OCI-LY3 (cell line): Measurements from ENCODE around the gene ROBO1.

Experiments used
- H2AFZ ChIP-seq: fragments of 200-600, 300-600 bp; shearing (Covaris generic); 2 replicates; pipeline ENCODE4 v1.6.0; 2014; ENCODE audit warnings: antibody characterized with exemption, low read depth, low read length
- H3K27ac ChIP-seq: fragments of 200-600, 300-600 bp; sonication (generic); 2 replicates; pipeline ENCODE4 v1.5.1; 2014; ENCODE audit warnings: mild to moderate bottlenecking, low read length, moderate library complexity, mixed read lengths
- H3K27me3 ChIP-seq: fragments of 200-600, 300-600 bp; sonication (generic); 2 replicates; pipeline ENCODE4 v1.6.1; 2014; ENCODE audit warnings: low read depth, low read length, mixed read lengths
- H3K36me3 ChIP-seq: fragments of 200-600, 300-600 bp; sonication (generic); replicated peaks from 2 replicates; pipeline ENCODE3; 2014; ENCODE audit warnings: low read depth, low read length, mixed read lengths
- H3K4me1 ChIP-seq: fragments of 300-600, 200-600 bp; sonication (generic); 2 replicates; pipeline ENCODE4 v1.6.1; 2014; ENCODE audit warnings: low read length, mixed read lengths
- H3K4me2 ChIP-seq: fragments of 200-600, 300-600 bp; sonication (generic); 2 replicates; pipeline ENCODE4 v1.6.1; 2014; ENCODE audit warnings: low read length, mixed read lengths
- H3K4me3 ChIP-seq: fragments of 300-600, 200-600 bp; sonication (generic); 2 replicates; pipeline ENCODE4 v1.5.1; 2014; ENCODE audit warnings: antibody characterized with exemption, mild to moderate bottlenecking, low read length, moderate library complexity
- H3K79me2 ChIP-seq: fragments of 300-600, 200-600 bp; shearing (Covaris generic); 2 replicates; pipeline ENCODE4 v1.6.1; 2014; ENCODE audit warnings: mild to moderate bottlenecking, low read length, mixed read lengths
- H3K9ac ChIP-seq: fragments of 300-600, 200-600 bp; shearing (Covaris generic); 2 replicates; pipeline ENCODE4 v1.6.0; 2014; ENCODE audit warnings: mild to moderate bottlenecking, low read length, moderate library complexity
- H3K9me3 ChIP-seq: fragments of 200-600, 300-600 bp; shearing (Covaris generic); 2 replicates; pipeline ENCODE4 v1.6.1; 2014; ENCODE audit warnings: low read length, mixed read lengths; ENCODE audit not compliant: insufficient read depth
- H4K20me1 ChIP-seq: fragments of 200-600, 300-600 bp; sonication (generic); 2 replicates; pipeline ENCODE4 v1.6.1; 2016; ENCODE audit warnings: low read length, mixed read lengths; ENCODE audit not compliant: insufficient read depth
- CTCF ChIP-seq: fragments of 200-600, 300-600 bp; sonication (generic); IDR thresholded peaks from 2 replicates; pipeline ENCODE4 v1.5.1; 2014; ENCODE audit warnings: antibody characterized with exemption, low read length, low read depth
- EZH2phosphoT487 ChIP-seq: fragments of 200-600 bp; shearing (Covaris generic); IDR thresholded peaks from 2 replicates; pipeline ENCODE4 v1.6.1; 2018; ENCODE audit warnings: antibody characterized with exemption, mixed run types, low read depth

ROBO1 gene

GRCh38 chr3:79246875-79247724 is 520.7 kb downstream of the ROBO1 start:
- Histone ChIP-seq H3K4me1 (no peaks in the 10 kb centered on the region), H3K4me3 (no peak overlapping the region), H3K79me2 (no peaks in the 10 kb centered on the region), H3K36me3 (no peaks in the 10 kb centered on the region), H3K9me3 (0 out of 2 replicates have a peak, but pooled peaks cover 1% of the 10 kb centered on the region), H3K4me2 (no peak overlapping the region), H3K9ac (no peak overlapping the region), H4K20me1 (no peaks in the 10 kb centered on the region), H3K27me3 (no peaks in the 10 kb centered on the region), H2AFZ (no peak overlapping the region), H3K27ac (no peak overlapping the region)
- no peak for TF ChIP-seq EZH2phosphoT487
- no peak for TF ChIP-seq CTCF

DNA sequence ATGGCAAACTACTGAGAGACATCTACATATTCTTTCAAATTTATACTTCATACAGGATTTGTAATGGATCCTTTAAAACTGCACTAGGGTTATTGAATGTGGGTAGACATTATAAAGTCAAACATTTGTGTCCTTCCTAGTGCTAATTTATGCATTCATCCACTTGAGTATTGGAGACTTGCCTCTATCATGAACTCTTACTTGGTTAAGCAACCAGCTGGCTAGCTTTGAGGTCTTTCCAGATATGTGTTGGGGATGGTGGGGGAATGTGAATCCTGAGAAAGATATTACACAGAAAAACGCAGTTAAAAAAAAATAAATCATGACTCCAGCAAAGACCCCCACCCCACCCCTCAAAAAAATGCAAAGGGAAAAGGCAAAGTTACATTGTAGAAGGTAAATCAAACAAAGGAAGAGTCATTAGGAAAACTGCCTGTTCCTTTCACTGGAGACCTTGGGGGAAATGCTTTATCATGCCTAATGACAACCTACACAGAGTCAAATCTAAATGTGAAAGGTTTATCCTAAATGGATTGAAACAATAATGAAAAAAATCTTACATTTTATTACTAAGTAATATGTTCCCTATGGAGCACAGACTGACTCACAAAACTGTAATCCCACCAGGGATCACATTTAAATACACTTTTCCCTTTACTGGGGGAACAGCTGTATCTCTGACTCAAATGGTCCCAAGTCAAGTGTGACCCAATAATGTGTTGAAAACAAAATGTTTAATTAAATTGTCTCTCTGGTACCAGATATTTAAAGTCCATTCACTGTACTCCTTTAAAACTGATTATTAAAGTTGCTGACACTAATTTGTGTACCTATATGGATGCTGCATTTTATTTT is 522.3 kb downstream of the ROBO1 start:
- Histone ChIP-seq H3K4me3 (no peak overlapping the region), H3K9me3 (0 out of 2 replicates have a peak, but pooled peaks cover 6% of the 10 kb centered on the region), H3K36me3 (peaks cover 3% of the 10 kb centered on the region), H3K79me2 (no peaks in the 10 kb centered on the region), H4K20me1 (no peaks in the 10 kb centered on the region), H3K4me2 (no peak overlapping the region), H3K4me1 (no peaks in the 10 kb centered on the region), H3K27me3 (no peaks in the 10 kb centered on the region), H2AFZ (no peak overlapping the region), H3K9ac (no peak overlapping the region), H3K27ac (no peak overlapping the region)
- TF ChIP-seq EZH2phosphoT487 = no peak
- TF ChIP-seq CTCF = no peak

- Histone ChIP-seq H3K79me2 (no peaks in the 10 kb centered on the region), H4K20me1 (no peaks in the 10 kb centered on the region), H3K27ac (no peak overlapping the region), H2AFZ (no peak overlapping the region), H3K9me3 (no peaks in the 10 kb centered on the region), H3K4me2 (no peak overlapping the region), H3K4me3 (no peak overlapping the region), H3K9ac (no peak overlapping the region), H3K36me3 (no peaks in the 10 kb centered on the region), H3K27me3 (no peaks in the 10 kb centered on the region), H3K4me1 (peaks cover 9% of the 10 kb centered on the region)
- TF ChIP-seq CTCF (no peak), EZH2phosphoT487 (no peak)
These were observed 531.3 kb downstream of the ROBO1 start for GRCh38 chr3:79236496-79236895.
